ENCODE data around the gene GDNF. TPM values are rescaled to one million over a fixed set of nuclear protein-coding genes. Genes with fewer than 3 reads are reported as not detected.

Gene GDNF
- polyA plus RNA-seq, 3 donors, result not detected

- TF ChIP-seq, protein P1, sequence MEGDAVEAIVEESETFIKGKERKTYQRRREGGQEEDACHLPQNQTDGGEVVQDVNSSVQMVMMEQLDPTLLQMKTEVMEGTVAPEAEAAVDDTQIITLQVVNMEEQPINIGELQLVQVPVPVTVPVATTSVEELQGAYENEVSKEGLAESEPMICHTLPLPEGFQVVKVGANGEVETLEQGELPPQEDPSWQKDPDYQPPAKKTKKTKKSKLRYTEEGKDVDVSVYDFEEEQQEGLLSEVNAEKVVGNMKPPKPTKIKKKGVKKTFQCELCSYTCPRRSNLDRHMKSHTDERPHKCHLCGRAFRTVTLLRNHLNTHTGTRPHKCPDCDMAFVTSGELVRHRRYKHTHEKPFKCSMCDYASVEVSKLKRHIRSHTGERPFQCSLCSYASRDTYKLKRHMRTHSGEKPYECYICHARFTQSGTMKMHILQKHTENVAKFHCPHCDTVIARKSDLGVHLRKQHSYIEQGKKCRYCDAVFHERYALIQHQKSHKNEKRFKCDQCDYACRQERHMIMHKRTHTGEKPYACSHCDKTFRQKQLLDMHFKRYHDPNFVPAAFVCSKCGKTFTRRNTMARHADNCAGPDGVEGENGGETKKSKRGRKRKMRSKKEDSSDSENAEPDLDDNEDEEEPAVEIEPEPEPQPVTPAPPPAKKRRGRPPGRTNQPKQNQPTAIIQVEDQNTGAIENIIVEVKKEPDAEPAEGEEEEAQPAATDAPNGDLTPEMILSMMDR (IDR thresholded peaks at IDR 0.05), result no peak
- peaks cover 0 to 2% of the 10 kb centered on the region in 2 donors for H3K9me3 ChIP-seq (replicated peaks in 1 of 2; ENCODE audit: control insufficient read depth in 1 of 2, insufficient read depth in 1 of 2, low read length in 2 of 2)
- no peak overlapping the region for H3K4me3 ChIP-seq (replicated peaks in 1 of 3; ENCODE audit: low read depth in 2 of 3, low read length in 3 of 3)
- peaks cover 1 to 7% (median 4%) of the 10 kb centered on the region in 3 donors for H3K27me3 Mint-ChIP-seq (ENCODE audit: low read depth in 3 of 3)
- H3K27me3 ChIP-seq (ENCODE audit: control insufficient read depth in 2 of 2, insufficient read depth in 2 of 2, low read length in 2 of 2), result peaks cover 0 to 2% of the 10 kb centered on the region in 2 donors
- no peaks in the 10 kb centered on the region for H3K4me1 ChIP-seq (ENCODE audit: control insufficient read depth in 1 of 2, insufficient read depth in 2 of 2, low read length in 2 of 2)
- no peak overlapping the region for H3K4me2 ChIP-seq (replicated peaks; ENCODE audit: extremely low read depth, low read length, poor library complexity, severe bottlenecking)
- H3K4me3 Mint-ChIP-seq, result no peak overlapping the region
- no peaks in the 10 kb centered on the region for H3K36me3 Mint-ChIP-seq
- DNase-seq, result no peak
- H3K9me3 Mint-ChIP-seq, result peaks cover 0 to 15% (median 5%) of the 10 kb centered on the region in 7 donors
- intact Hi-C loops (cut with micrococcal nuclease), result no loop called here
- H3K79me2 ChIP-seq (ENCODE audit: insufficient read depth, low read length), result no peaks in the 10 kb centered on the region
- no peak overlapping the region for H2AFZ ChIP-seq (ENCODE audit: insufficient read depth, low read depth, low read length, poor library complexity, severe bottlenecking)
- H3K36me3 ChIP-seq (replicated peaks in 1 of 2; ENCODE audit: control insufficient read depth in 1 of 2, insufficient read depth in 2 of 2, low read length in 2 of 2), result no peaks in the 10 kb centered on the region
- no peaks in the 10 kb centered on the region for H3K4me1 Mint-ChIP-seq
- no peak overlapping the region for H3K27ac ChIP-seq (ENCODE audit: low read depth in 1 of 2, low read length in 2 of 2)
- no peak overlapping the region for H3K9ac ChIP-seq (ENCODE audit: insufficient read depth, low read length, poor library complexity, severe bottlenecking)
- no peak overlapping the region for H3K27ac Mint-ChIP-seq
- no peaks in the 10 kb centered on the region for H4K20me1 ChIP-seq (ENCODE audit: insufficient read depth, low read length)
- no CpG with 5 or more reads among the region's 2 CpGs for WGBS (ENCODE audit: insufficient coverage)
Observed at GRCh38 chr5:37804401-37804800, 35.4 kb downstream of the GDNF start.

GRCh38 chr5:37803487-37803886, 36.4 kb downstream of the GDNF start:
- TF ChIP-seq, protein P1 (IDR thresholded peaks at IDR 0.05), result no peak
- Mint-ChIP-seq H3K4me3 (no peak overlapping the region), H3K9me3 (peaks cover 3 to 17% (median 6%) of the 10 kb centered on the region in 7 donors), H3K4me1 (no peaks in the 10 kb centered on the region), H3K36me3 (no peaks in the 10 kb centered on the region), H3K27ac (no peak overlapping the region), H3K27me3 (ENCODE audit: low read depth in 3 of 3) (peaks cover 1 to 4% (median 2%) of the 10 kb centered on the region in 3 donors)
- no peaks in the 10 kb centered on the region for H3K79me2 ChIP-seq (ENCODE audit: insufficient read depth, low read length)
- no peak overlapping the region for H3K4me3 ChIP-seq (replicated peaks in 1 of 3; ENCODE audit: low read depth in 2 of 3, low read length in 3 of 3)
- peaks cover 0 to 2% of the 10 kb centered on the region in 2 donors for H3K9me3 ChIP-seq (replicated peaks in 1 of 2; ENCODE audit: control insufficient read depth in 1 of 2, insufficient read depth in 1 of 2, low read length in 2 of 2)
- no peak overlapping the region for H3K4me2 ChIP-seq (replicated peaks; ENCODE audit: extremely low read depth, low read length, poor library complexity, severe bottlenecking)
- no peak for DNase-seq
- no peak overlapping the region for H2AFZ ChIP-seq (ENCODE audit: insufficient read depth, low read depth, low read length, poor library complexity, severe bottlenecking)
- peaks cover 0 to 2% of the 10 kb centered on the region in 2 donors for H3K27me3 ChIP-seq (ENCODE audit: control insufficient read depth in 2 of 2, insufficient read depth in 2 of 2, low read length in 2 of 2)
- intact Hi-C loops (cut with micrococcal nuclease), result no loop called here
- no peak overlapping the region for H3K9ac ChIP-seq (ENCODE audit: insufficient read depth, low read length, poor library complexity, severe bottlenecking)
- WGBS (ENCODE audit: insufficient coverage), result no CpG with 5 or more reads among the region's 1 CpG
- H4K20me1 ChIP-seq (ENCODE audit: insufficient read depth, low read length), result no peaks in the 10 kb centered on the region
- no peak overlapping the region for H3K27ac ChIP-seq (ENCODE audit: low read depth in 1 of 2, low read length in 2 of 2)
- H3K4me1 ChIP-seq (ENCODE audit: control insufficient read depth in 1 of 2, insufficient read depth in 2 of 2, low read length in 2 of 2), result no peaks in the 10 kb centered on the region
- no peaks in the 10 kb centered on the region for H3K36me3 ChIP-seq (replicated peaks in 1 of 2; ENCODE audit: control insufficient read depth in 1 of 2, insufficient read depth in 2 of 2, low read length in 2 of 2)
